CD8-positive, alpha-beta memory T cell (primary cell): Measurements from ENCODE around the gene PRPF31. TPM values are rescaled to one million over a fixed set of nuclear protein-coding genes. Genes with fewer than 3 reads are reported as not detected.
A peak's percentile ranks its signal among the peaks of the same experiment; 100 is the strongest.
"Not testable (repeated sequence)": the region's sequence is repeated elsewhere in the genome, so short reads cannot be mapped to it uniquely, and the experiment has no call there.

Source experiments
- CTCF ChIA-PET: fragments of 350-600 bp; sonication (Branson Sonifier 250); formaldehyde crosslinking; loops from one replicate; lab custom pipeline; 2021; ENCODE audit warnings: antibody characterized with exemption; lab: Charles Lee
- POLR2A ChIA-PET: fragments of 350-600 bp; sonication (Branson Sonifier 250); formaldehyde crosslinking; loops from one replicate; lab custom pipeline; 2021; ENCODE audit warnings: antibody characterized with exemption; lab: Charles Lee
- DNase-seq, 5 donors: peaks; one replicate each; pipeline versions ENCODE4 v3.0.0 to v3.0.0-alpha.2; 2020 to 2022; ENCODE audit warnings: mixed read lengths in 1 of 5
- H3K27ac ChIP-seq: one replicate; pipeline ENCODE4 v1.7.0; 2013; ENCODE audit warnings: low read depth, mild to moderate bottlenecking, low read length, moderate library complexity
- H3K27me3 ChIP-seq: 2 replicates; pipeline ENCODE4 v1.7.0; 2013; ENCODE audit warnings: low read length, mild to moderate bottlenecking; ENCODE audit not compliant: insufficient read depth, poor library complexity, severe bottlenecking
- H3K36me3 ChIP-seq: 2 replicates; pipeline ENCODE4 v1.7.0; 2013; ENCODE audit warnings: mild to moderate bottlenecking, low read length, moderate library complexity; ENCODE audit not compliant: insufficient read depth
- H3K4me1 ChIP-seq: 2 replicates; pipeline ENCODE4 v1.7.0; 2013; ENCODE audit warnings: mild to moderate bottlenecking, low read length, moderate library complexity; ENCODE audit not compliant: insufficient read depth
- H3K4me3 ChIP-seq: 2 replicates; pipeline ENCODE4 v1.7.0; 2013; ENCODE audit warnings: mild to moderate bottlenecking, low read length
- H3K9me3 ChIP-seq: 2 replicates; pipeline ENCODE4 v1.7.0; 2013; ENCODE audit warnings: mild to moderate bottlenecking, low read length
- H3K27ac Mint-ChIP-seq, 8 donors: one replicate each; pipeline ENCODE4 v1.8.0; 2020 to 2021; ENCODE audit warnings: mixed read lengths in 8 of 8, mild to moderate bottlenecking in 6 of 8, inconsistent platforms in 3 of 8, moderate library complexity in 3 of 8
- H3K27me3 Mint-ChIP-seq, 2 donors: one replicate each; pipeline ENCODE4 v1.8.0; 2020 to 2021; ENCODE audit warnings: mixed read lengths in 2 of 2, mild to moderate bottlenecking in 1 of 2, moderate library complexity in 1 of 2
- H3K36me3 Mint-ChIP-seq, 3 donors: one replicate each; pipeline ENCODE4 v1.8.0; 2020 to 2021; ENCODE audit warnings: mixed read lengths in 3 of 3, inconsistent platforms in 1 of 3, mild to moderate bottlenecking in 1 of 3
- H3K4me1 Mint-ChIP-seq, 3 donors: one replicate each; pipeline ENCODE4 v1.8.0; 2020 to 2021; ENCODE audit warnings: mixed read lengths in 3 of 3, inconsistent platforms in 1 of 3, mild to moderate bottlenecking in 1 of 3
- H3K4me3 Mint-ChIP-seq, 7 donors: one replicate each; pipeline ENCODE4 v1.8.0; 2020 to 2021; ENCODE audit warnings: mixed read lengths in 7 of 7, mild to moderate bottlenecking in 6 of 7, moderate library complexity in 4 of 7, inconsistent platforms in 2 of 7
- H3K9me3 Mint-ChIP-seq, 5 donors: one replicate each; pipeline ENCODE4 v1.8.0; 2020 to 2022; ENCODE audit warnings: mixed read lengths in 5 of 5, mild to moderate bottlenecking in 3 of 5, moderate library complexity in 2 of 5, inconsistent platforms in 1 of 5
- polyA plus RNA-seq: library from polyadenylated mRNA; unstranded; fragments of 300-500 nt; fragmentation: Illumina TruSeq; gene quantifications from one replicate; pipeline ENCODE4 v1.2.3, GENCODE V29; 2021
- total RNA-seq, 2 experiments: library from RNA; stranded (reverse); gene quantifications; one replicate each; pipeline ENCODE4 v1.2.3, GENCODE V29; 2021

The PRPF31 gene
- total and polyA plus RNA-seq, 3 experiments from 2014 or later = 88.9 to 132 (median 123) TPM

- H3K4me1 ChIP-seq, H3K36me3 Mint-ChIP-seq, H3K9me3 Mint-ChIP-seq, DNase-seq, H3K27ac ChIP-seq, H3K27me3 ChIP-seq, H3K27ac Mint-ChIP-seq, H3K36me3 ChIP-seq, H3K4me1 Mint-ChIP-seq, POLR2A ChIA-PET, H3K4me3 ChIP-seq, H3K9me3 ChIP-seq, H3K27me3 Mint-ChIP-seq, CTCF ChIA-PET, H3K4me3 Mint-ChIP-seq: not testable (repeated sequence)
Observed at GRCh38 chr19:54171736-54172431, 56.3 kb downstream of the PRPF31 start.

DNA sequence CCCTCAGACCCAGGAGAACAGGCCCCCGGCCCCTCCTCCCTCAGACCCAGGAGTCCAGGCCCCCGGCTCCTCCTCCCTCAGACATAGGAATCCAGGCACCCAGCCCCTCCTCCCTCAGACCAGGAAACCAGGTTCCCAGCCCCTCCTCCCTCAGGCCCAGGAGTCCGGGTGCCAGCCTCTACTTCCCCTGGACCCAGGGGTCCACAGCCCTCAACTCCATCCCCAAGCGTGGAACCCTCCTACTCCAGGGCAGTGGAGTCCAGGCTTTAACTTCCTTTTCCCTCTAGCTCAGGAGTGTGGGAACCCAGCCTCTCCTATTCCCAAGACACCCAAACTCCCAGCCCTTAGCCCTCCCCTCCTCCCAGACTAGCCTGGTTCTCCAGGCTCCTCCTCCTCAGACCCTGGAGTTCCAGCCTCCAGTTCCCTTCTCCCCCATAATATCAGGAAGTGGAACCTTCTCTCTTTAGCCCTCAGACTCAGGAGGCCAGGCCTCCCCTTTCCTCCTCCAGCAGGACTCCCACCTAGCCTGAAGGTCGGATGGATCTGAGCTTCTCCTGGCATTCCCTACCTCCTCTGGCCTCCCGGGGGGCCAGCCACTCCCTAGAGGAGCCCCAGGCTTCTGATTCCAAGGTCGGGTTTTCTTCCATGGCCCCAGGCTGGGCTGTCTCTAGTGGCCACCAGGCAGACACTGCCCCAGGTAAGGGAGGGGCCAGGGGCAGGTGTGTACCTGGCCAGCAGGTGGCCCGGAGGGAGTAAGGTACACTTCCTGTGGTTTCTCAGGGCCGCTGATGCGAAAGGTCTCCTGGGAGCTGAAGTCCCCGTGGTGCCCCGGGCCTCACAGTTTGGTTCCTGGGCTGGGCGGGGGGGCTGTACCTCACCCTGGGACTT lies 57.2 kb downstream of the PRPF31 start, which contains the start of gene TMC4:
Gene TMC4, minus strand, starts transcription at position 690 of the 888 bp plus-strand sequence. Its CDS starts 43 bp downstream, at position 647.
- no peak for DNase-seq
- no peaks in the 10 kb centered on the region for H3K9me3 ChIP-seq
- ChIA-PET POLR2A (interaction anchor here (0.9 to 1.2 kb wide), 2 partner anchors 17 to 62 kb away, joined by 3 read pairs; partner anchors contain the start of gene MBOAT7), CTCF (interaction anchor here (1.5 to 1.7 kb wide), 3 partner anchors 15 to 35 kb away, joined by 4 read pairs; partner anchors contain the start of gene MBOAT7)
- H3K27ac ChIP-seq = no peak within 1 kb of the TSS
- no peaks in the 10 kb centered on the region for H3K4me1 ChIP-seq
- Mint-ChIP-seq H3K4me3 (peak within 1 kb of the TSS in 1 of 7 donors; percentile 65), H3K27me3 (no peaks in the 10 kb centered on the region), H3K4me1 (peaks cover 0 to 6% (median 2%) of the 10 kb centered on the region in 3 donors), H3K27ac (peak within 1 kb of the TSS in 2 of 8 donors; percentile 42 to 50), H3K9me3 (no peaks in the 10 kb centered on the region), H3K36me3 (peaks cover 0 to 10% (median 0%) of the 10 kb centered on the region in 3 donors)
- no peaks in the 10 kb centered on the region for H3K36me3 ChIP-seq
- H3K27me3 ChIP-seq = no peaks in the 10 kb centered on the region
- H3K4me3 ChIP-seq = no peak within 1 kb of the TSS

DNA sequence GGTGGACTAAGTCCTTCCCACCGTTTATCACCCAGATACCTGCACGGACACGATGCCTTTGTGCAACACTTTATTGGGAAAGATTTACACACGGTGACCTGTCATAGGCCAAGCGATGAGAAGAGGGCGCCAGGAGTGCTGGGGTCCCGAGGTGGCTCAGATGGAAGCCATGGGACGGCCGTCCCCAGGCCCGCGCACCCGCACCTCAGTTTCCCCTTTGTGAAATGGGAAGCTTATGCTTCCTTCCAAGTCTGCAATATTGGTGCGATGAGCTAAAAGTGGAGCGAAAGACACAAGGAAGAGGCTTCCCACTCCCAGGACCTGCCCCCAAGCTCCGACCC lies 57.8 kb downstream of the PRPF31 start:
- H3K4me1 ChIP-seq = no peaks in the 10 kb centered on the region
- no peaks in the 10 kb centered on the region for H3K9me3 ChIP-seq
- H3K27ac Mint-ChIP-seq = peak overlapping the region in 1 of 8 donors; percentile 50
- CTCF ChIA-PET = interaction anchor here (1.5 to 1.7 kb wide), 3 partner anchors 16 to 34 kb away, joined by 4 read pairs; partner anchors contain the start of gene MBOAT7
- no peaks in the 10 kb centered on the region for H3K27me3 ChIP-seq
- POLR2A ChIA-PET = interaction anchor here (0.9 to 1.2 kb wide), 2 partner anchors 16 to 61 kb away, joined by 3 read pairs; partner anchors contain the start of gene MBOAT7
- H3K36me3 ChIP-seq = no peaks in the 10 kb centered on the region
- no peaks in the 10 kb centered on the region for H3K27me3 Mint-ChIP-seq
- no peak overlapping the region for H3K4me3 ChIP-seq
- no peak overlapping the region for H3K27ac ChIP-seq
- H3K4me3 Mint-ChIP-seq = no peak overlapping the region
- DNase-seq = no peak
- H3K4me1 Mint-ChIP-seq = peaks cover 0 to 2% (median 2%) of the 10 kb centered on the region in 3 donors
- H3K9me3 Mint-ChIP-seq = no peaks in the 10 kb centered on the region
- peaks cover 0 to 14% (median 4%) of the 10 kb centered on the region in 3 donors for H3K36me3 Mint-ChIP-seq

DNA sequence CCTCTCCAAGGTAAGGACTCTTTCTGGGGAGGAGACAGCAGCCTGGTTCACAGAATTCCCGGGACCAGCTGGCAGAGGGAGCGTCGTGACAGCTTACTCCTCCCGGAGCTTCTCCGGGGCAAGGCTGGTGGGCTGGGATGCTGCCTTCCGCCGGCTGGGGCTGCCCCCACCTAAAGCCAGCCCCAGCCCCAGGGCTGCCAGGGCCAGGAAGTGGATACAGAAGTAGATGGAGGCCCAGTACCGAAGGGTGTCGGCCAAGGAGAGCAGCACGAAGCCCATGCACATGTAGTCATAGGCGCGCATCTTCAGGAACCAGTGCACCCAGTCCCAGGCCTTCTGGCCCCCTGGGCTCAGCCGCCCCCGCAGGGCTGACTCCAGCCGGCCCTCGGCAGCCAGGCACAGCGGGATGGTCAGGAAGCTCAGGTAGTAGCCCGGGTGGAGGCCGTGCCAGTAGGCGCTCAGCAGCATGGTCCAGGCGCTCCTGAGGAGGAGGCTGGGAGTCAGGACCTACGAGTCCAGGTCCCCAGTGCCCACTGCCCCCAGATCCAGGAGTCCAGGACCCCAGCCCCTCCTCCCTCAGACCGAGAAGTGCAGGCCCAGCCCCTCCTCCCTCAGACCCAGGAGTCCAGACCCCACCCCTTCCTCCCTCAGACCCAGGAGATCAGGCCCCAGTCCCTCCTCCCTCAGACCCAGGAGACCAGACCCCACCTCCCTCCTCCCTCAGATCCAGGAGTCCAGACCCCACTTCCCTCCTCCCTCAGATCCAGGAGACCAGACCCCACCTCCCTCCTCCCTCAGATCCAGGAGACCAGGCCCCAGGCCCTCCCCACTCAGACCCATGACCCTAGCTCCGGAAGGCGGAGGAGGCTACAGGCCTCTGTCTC lies 58.6 kb downstream of the PRPF31 start:
- CTCF ChIA-PET = interaction anchor here (1.5 to 1.7 kb wide), 4 partner anchors 15 to 91 kb away, joined by 3 to 4 read pairs (median 4); partner anchors contain the start of gene MBOAT7
- Histone ChIP-seq H3K9me3 (no peaks in the 10 kb centered on the region), H3K27ac (no peak overlapping the region), H3K4me3 (no peak overlapping the region), H3K36me3 (no peaks in the 10 kb centered on the region), H3K4me1 (no peaks in the 10 kb centered on the region), H3K27me3 (no peaks in the 10 kb centered on the region)
- POLR2A ChIA-PET = interaction anchor here (0.9 to 1.2 kb wide), 2 partner anchors 15 to 60 kb away, joined by 3 read pairs; partner anchors contain the start of gene MBOAT7
- Mint-ChIP-seq H3K27ac (no peak overlapping the region), H3K4me3 (no peak overlapping the region), H3K36me3 (peaks cover 0 to 18% (median 5%) of the 10 kb centered on the region in 3 donors), H3K4me1 (no peaks in the 10 kb centered on the region), H3K27me3 (no peaks in the 10 kb centered on the region), H3K9me3 (no peaks in the 10 kb centered on the region)
- DNase-seq = no peak

DNA sequence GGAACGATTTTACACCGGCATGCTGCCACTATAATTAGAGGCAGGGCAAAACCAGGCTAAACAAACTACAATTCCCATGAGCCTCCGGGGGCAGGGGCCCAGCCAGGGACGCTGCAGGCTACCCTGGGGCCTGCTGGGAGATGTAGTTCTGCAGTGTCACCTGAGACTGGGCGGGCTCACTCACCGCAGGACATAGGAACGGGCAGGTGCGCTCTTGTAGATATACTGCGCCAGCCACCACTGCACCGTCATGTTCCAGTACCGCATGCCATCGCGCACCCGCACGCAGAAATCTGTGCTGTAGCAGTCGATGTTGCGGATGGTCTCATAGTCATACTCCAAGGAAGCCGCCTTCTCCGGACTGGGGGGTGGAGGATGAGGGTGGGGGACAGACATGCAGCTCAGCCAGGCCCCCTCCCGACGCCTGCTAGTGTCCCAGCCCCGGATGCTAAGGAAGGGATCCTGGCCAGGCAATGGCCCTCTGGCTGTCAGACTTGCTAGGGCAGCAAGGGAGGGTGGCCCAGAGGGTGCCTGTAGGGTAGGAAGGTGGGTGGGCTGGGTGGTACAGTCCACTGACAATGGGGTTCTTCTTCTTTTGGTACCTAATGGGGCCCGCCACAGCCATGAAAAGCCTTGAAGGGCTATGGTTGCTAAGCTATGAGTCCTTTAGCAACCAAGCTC lies 63.2 kb downstream of the PRPF31 start:
- no peaks in the 10 kb centered on the region for H3K27me3 ChIP-seq
- no peak overlapping the region for H3K27ac Mint-ChIP-seq
- no peaks in the 10 kb centered on the region for H3K9me3 Mint-ChIP-seq
- H3K27me3 Mint-ChIP-seq = no peaks in the 10 kb centered on the region
- H3K9me3 ChIP-seq = no peaks in the 10 kb centered on the region
- H3K4me3 Mint-ChIP-seq = no peak overlapping the region
- no peaks in the 10 kb centered on the region for H3K4me1 Mint-ChIP-seq
- H3K36me3 Mint-ChIP-seq = peaks cover under 1 to 33% (median 5%) of the 10 kb centered on the region in 3 donors
- ChIA-PET POLR2A (no interaction called here), CTCF (no interaction called here)
- H3K27ac ChIP-seq = no peak overlapping the region
- DNase-seq = peak in 2 of 5 donors; percentile 40 to 57
- H3K36me3 ChIP-seq = no peaks in the 10 kb centered on the region
- H3K4me3 ChIP-seq = no peak overlapping the region
- H3K4me1 ChIP-seq = no peaks in the 10 kb centered on the region

DNA sequence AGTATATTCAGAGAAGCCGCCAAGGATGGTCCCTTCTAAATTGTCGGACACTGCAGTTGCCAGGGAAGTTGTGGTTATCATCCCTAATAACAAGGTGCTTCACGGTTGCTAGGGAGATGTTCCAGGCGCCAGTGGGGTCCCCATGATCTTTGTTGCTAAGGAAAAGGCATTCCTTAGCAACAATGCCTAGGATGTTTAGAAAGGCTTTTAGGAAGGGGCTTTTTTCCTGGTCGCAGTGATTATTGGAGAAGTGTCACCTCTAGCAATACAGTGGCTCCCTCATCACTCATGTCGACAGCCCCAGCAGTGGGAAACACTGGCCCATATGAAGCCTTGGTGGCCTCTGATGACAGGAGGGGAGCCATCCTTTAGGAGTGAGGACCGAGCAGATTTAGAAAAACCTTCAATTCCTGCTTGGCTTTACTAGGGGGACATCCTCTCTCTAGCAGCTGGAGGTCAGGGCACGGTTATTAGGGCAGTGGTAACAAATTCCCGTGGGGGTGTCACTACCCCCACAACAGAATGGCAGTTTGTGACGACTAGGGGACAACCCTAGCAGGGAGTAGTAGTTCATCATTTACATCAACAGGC lies 63.8 kb downstream of the PRPF31 start:
- ChIA-PET CTCF (no interaction called here), POLR2A (no interaction called here)
- H3K9me3 ChIP-seq = no peaks in the 10 kb centered on the region
- peaks cover 2 to 36% (median 5%) of the 10 kb centered on the region in 3 donors for H3K36me3 Mint-ChIP-seq
- no peak overlapping the region for H3K27ac Mint-ChIP-seq
- H3K4me1 ChIP-seq = no peaks in the 10 kb centered on the region
- no peaks in the 10 kb centered on the region for H3K9me3 Mint-ChIP-seq
- DNase-seq = no peak
- no peak overlapping the region for H3K27ac ChIP-seq
- H3K27me3 ChIP-seq = no peaks in the 10 kb centered on the region
- H3K4me3 Mint-ChIP-seq = no peak overlapping the region
- no peak overlapping the region for H3K4me3 ChIP-seq
- no peaks in the 10 kb centered on the region for H3K4me1 Mint-ChIP-seq
- no peaks in the 10 kb centered on the region for H3K36me3 ChIP-seq
- no peaks in the 10 kb centered on the region for H3K27me3 Mint-ChIP-seq
